Astrocyte of the hippocampus (primary cell): ENCODE measurements around the gene IRF2.

Experiments
- DNase-seq: peaks from one replicate; pipeline ENCODE4 v3.0.0; 2011; ENCODE audit warnings: low read depth, low spot score

The IRF2 gene

GRCh38 chr4:184409502-184409901 lies 64.8 kb downstream of the IRF2 start:
- DNase-seq = no peak

- no peak for DNase-seq
These were observed 65.7 kb downstream of the IRF2 start for GRCh38 chr4:184408684-184409081.

GRCh38 chr4:184408021-184408683 lies 66.2 kb downstream of the IRF2 start:
- DNase-seq = peak; percentile 67

- DNase-seq = no peak
These were observed 67.4 kb downstream of the IRF2 start for GRCh38 chr4:184406958-184407391.

GRCh38 chr4:184404047-184404446 lies 70.3 kb downstream of the IRF2 start:
- no peak for DNase-seq

GRCh38 chr4:184403384-184403781 lies 71.0 kb downstream of the IRF2 start:
- no peak for DNase-seq

- DNase-seq = no peak
These were observed 71.5 kb downstream of the IRF2 start for GRCh38 chr4:184402740-184403383.

GRCh38 chr4:184402239-184402638 lies 72.1 kb downstream of the IRF2 start:
- no peak for DNase-seq

- DNase-seq = no peak
These were observed 72.8 kb downstream of the IRF2 start for GRCh38 chr4:184401397-184402171.

- no peak for DNase-seq
These were observed 73.5 kb downstream of the IRF2 start for GRCh38 chr4:184400891-184401290.

GRCh38 chr4:184400375-184400870 lies 73.9 kb downstream of the IRF2 start:
- DNase-seq = peak; percentile 74

GRCh38 chr4:184399512-184399908 lies 74.8 kb downstream of the IRF2 start:
- no peak for DNase-seq

- DNase-seq = no peak
These were observed 75.4 kb downstream of the IRF2 start for GRCh38 chr4:184398741-184399511.

GRCh38 chr4:184397516-184398163 lies 76.7 kb downstream of the IRF2 start:
- no peak for DNase-seq

- no peak for DNase-seq
These were observed 77.5 kb downstream of the IRF2 start for GRCh38 chr4:184396570-184397515.

- no peak for DNase-seq
These were observed 78.4 kb downstream of the IRF2 start for GRCh38 chr4:184395971-184396391.

- DNase-seq = no peak
These were observed 78.9 kb downstream of the IRF2 start for GRCh38 chr4:184395451-184395917.

- no peak for DNase-seq
These were observed 81.4 kb downstream of the IRF2 start for GRCh38 chr4:184392748-184393559.

GRCh38 chr4:184392316-184392715 lies 82.0 kb downstream of the IRF2 start:
- no peak for DNase-seq
